IgD-negative memory B cell (primary cell): ENCODE data around the gene XAF1. TPM values are rescaled to one million over a fixed set of nuclear protein-coding genes. Genes with fewer than 3 reads are reported as not detected.

Experiments used
- H3K27ac Mint-ChIP-seq, 3 donors: one replicate each; pipeline ENCODE4 v1.8.0; 2020 to 2022; ENCODE audit warnings: mild to moderate bottlenecking in 3 of 3, mixed read lengths in 3 of 3, moderate library complexity in 1 of 3
- H3K27me3 Mint-ChIP-seq: one replicate; pipeline ENCODE4 v1.8.0; 2021; ENCODE audit warnings: mixed read lengths
- H3K36me3 Mint-ChIP-seq: one replicate; pipeline ENCODE4 v1.8.0; 2020; ENCODE audit warnings: mild to moderate bottlenecking, mixed read lengths
- H3K4me1 Mint-ChIP-seq, 3 donors: one replicate each; pipeline ENCODE4 v1.8.0; 2020 to 2022; ENCODE audit warnings: mixed read lengths in 3 of 3, mild to moderate bottlenecking in 1 of 3
- H3K4me3 Mint-ChIP-seq, 4 donors: one replicate each; pipeline ENCODE4 v1.8.0; 2020 to 2022; ENCODE audit warnings: mild to moderate bottlenecking in 4 of 4, mixed read lengths in 4 of 4, moderate library complexity in 3 of 4
- H3K9me3 Mint-ChIP-seq, 3 donors: one replicate each; pipeline ENCODE4 v1.8.0; 2020 to 2021; ENCODE audit warnings: mixed read lengths in 3 of 3, mild to moderate bottlenecking in 1 of 3
- polyA plus RNA-seq: library from polyadenylated mRNA; unstranded; fragments of 300-500 nt; fragmentation: Illumina TruSeq; gene quantifications from one replicate; pipeline ENCODE4 v1.2.3, GENCODE V29; 2021

The XAF1 gene, protein sequence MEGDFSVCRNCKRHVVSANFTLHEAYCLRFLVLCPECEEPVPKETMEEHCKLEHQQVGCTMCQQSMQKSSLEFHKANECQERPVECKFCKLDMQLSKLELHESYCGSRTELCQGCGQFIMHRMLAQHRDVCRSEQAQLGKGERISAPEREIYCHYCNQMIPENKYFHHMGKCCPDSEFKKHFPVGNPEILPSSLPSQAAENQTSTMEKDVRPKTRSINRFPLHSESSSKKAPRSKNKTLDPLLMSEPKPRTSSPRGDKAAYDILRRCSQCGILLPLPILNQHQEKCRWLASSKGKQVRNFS
- 76.2 TPM for polyA plus RNA-seq

DNA sequence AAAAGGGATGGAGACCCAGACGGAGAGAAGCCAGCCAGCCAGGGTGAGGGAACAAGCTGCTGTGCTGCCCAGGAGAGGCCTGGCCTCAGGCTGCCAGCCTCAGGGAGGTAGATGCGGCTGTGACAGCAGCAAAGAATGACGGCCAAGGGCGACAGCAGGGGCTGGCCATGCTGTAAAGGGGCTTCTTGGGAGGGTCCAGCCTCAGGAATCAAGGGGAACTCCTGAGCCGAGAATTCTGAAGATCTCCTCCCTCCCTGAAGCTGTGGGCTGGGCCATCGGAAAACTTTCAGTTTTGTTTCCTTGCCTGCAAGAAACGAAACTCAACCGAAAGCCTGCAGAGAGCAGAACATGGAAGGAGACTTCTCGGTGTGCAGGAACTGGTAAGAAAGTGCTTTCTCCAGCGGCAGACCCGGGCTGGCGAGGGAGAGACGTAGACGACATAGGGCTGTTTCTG lies at the start of gene XAF1:
XAF1 (plus strand) TSS at position 316 of the 454 bp plus-strand sequence; CDS start at position 349, 33 bp downstream.
- Mint-ChIP-seq H3K4me3 (peak within 1 kb of the TSS; percentile 91 to 100 (median 98)), H3K27me3 (peaks cover 3% of the 10 kb centered on the region), H3K9me3 (no peaks in the 10 kb centered on the region), H3K36me3 (peaks cover 4% of the 10 kb centered on the region), H3K4me1 (peaks cover 18 to 22% (median 19%) of the 10 kb centered on the region in 3 donors), H3K27ac (peak within 1 kb of the TSS; percentile 56 to 92 (median 87))

DNA sequence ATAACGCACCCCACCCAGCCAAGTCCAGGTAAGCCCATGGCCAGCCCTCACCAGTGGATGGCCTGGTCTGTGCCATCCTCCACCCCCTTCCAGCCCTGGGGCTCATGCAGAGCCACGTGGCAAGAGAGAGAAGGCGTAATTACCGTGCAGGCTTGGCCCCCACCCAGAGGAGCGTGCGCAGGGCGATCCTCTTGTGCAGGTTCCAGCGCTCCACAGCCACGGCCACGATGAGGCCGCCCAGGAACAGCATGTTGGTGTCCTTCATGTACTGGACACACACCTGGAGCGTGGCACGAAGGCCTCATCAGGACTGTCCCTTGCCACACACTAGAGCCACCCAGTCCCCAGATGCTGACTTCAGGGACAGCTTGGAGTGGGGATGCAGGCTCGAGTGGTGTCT lies 49.3 kb upstream of the XAF1 start:
- no peaks in the 10 kb centered on the region for H3K4me1 Mint-ChIP-seq
- no peaks in the 10 kb centered on the region for H3K9me3 Mint-ChIP-seq
- no peak overlapping the region for H3K27ac Mint-ChIP-seq
- no peaks in the 10 kb centered on the region for H3K36me3 Mint-ChIP-seq
- peak overlapping the region in 1 of 4 donors; percentile 76 for H3K4me3 Mint-ChIP-seq
- H3K27me3 Mint-ChIP-seq, result peaks cover 5% of the 10 kb centered on the region

DNA sequence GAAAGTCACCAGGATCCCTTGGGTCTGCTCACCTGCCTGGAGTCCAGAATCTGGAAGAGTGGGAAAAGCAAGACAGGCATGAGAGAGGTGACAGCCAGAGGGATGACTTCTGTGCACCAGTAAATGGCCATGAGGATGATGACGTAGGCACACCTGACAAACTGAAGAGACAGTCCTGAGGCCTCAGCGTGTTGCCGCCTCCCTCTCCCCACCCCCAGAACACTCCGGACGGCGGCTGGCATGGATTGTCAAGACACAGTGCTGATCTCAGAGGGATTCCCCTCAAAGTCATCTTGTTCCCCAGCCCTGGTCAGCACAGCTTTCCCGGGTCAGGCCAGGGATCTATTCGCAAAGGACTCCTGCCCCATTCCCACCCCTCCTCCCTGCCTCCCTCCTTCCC lies 48.9 kb upstream of the XAF1 start:
- no peaks in the 10 kb centered on the region for H3K4me1 Mint-ChIP-seq
- no peak overlapping the region for H3K27ac Mint-ChIP-seq
- no peaks in the 10 kb centered on the region for H3K36me3 Mint-ChIP-seq
- no peaks in the 10 kb centered on the region for H3K9me3 Mint-ChIP-seq
- peaks cover 8% of the 10 kb centered on the region for H3K27me3 Mint-ChIP-seq
- H3K4me3 Mint-ChIP-seq, result peak overlapping the region in 1 of 4 donors; percentile 76

DNA sequence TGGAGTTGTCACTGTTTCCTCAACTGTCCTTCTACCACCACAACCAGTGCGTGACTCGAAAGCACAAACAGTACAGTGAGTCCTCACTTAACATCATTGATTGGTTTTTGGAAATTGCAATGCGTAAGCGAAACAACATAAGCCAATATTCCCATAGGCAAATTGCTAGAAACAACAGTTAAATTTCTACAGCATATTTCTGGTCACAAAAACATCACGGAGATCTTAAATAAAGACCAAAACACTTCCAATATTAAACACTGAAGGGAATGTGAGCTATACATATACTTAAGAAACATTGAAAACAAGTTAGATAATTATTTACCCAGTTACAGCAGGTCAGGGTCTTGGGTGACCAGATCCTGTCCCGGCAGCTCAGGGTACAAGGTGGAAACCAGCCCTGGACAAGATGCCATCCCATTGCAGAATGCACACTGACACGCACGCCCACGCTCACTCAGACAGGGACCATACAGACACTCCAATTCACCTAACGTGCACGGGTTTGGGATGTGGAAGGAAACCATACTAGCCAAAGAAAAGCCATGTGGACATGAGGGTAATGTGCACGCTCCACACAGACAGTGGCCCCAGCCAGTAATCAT lies 47.4 kb upstream of the XAF1 start:
- no peaks in the 10 kb centered on the region for H3K36me3 Mint-ChIP-seq
- H3K9me3 Mint-ChIP-seq, result peaks cover 0 to 4% (median 0%) of the 10 kb centered on the region in 3 donors
- H3K27ac Mint-ChIP-seq, result peak overlapping the region in 1 of 3 donors; percentile 35
- H3K4me3 Mint-ChIP-seq, result no peak overlapping the region
- H3K27me3 Mint-ChIP-seq, result peaks cover 20% of the 10 kb centered on the region
- peaks cover 0 to 5% (median 3%) of the 10 kb centered on the region in 3 donors for H3K4me1 Mint-ChIP-seq

DNA sequence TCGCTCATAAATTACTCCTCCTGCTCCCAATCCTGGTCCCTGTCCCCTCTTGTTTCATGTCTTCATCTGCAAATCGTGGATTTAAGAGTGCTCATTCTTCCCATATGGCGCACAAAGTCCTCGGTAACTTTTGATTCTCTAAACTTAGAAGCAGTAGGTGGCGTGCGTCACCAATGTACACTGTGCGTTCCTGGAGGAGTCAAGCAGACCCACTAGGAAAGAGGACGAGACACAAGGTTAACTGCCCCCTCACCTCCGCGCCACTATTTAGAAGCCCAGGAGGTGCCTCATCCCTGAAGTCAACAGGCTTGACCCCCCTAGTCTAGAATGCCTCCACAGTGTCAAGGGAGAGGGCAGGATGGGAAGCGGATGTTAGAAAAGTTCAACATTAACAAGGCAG lies 45.5 kb upstream of the XAF1 start:
- Mint-ChIP-seq H3K4me1 (peaks cover 0 to 9% (median 8%) of the 10 kb centered on the region in 3 donors), H3K9me3 (peaks cover 0 to 4% (median 0%) of the 10 kb centered on the region in 3 donors), H3K27me3 (peaks cover 28% of the 10 kb centered on the region), H3K4me3 (no peak overlapping the region), H3K36me3 (no peaks in the 10 kb centered on the region), H3K27ac (peak overlapping the region in 1 of 3 donors; percentile 56)

DNA sequence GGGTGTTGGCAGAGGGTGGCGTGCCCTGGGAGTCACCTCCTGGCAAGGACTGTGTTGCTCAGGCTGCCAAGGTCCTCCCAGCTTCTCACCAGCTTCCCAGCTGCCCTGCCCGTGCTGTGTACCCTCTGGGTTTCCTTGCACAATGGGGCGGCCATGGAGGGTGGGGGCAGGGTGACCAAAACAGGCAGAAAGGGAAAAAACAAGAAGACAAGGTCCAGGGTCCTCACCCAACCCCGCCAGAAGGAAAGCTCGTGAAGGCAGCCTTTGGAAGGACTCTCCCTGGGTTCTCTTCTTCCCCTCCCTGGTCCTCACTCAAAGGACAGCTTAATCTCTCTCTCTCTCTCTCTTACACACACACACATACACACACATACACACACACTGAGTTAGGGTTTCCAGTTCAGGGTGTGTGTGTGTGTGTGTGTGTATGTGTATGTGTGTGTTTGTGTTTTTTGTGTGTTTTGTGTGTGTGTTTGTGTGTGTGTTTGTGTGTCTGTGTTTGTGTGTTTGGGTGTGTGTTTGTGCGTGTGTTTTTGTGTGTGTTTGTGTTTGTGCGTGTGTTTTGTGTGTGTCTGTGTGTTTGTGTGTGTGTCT lies 44.7 kb upstream of the XAF1 start:
- no peak overlapping the region for H3K4me3 Mint-ChIP-seq
- H3K36me3 Mint-ChIP-seq, result no peaks in the 10 kb centered on the region
- peaks cover 29% of the 10 kb centered on the region for H3K27me3 Mint-ChIP-seq
- H3K4me1 Mint-ChIP-seq, result peaks cover 0 to 9% (median 8%) of the 10 kb centered on the region in 3 donors
- no peak overlapping the region for H3K27ac Mint-ChIP-seq
- peaks cover 0 to 9% (median 0%) of the 10 kb centered on the region in 3 donors for H3K9me3 Mint-ChIP-seq

DNA sequence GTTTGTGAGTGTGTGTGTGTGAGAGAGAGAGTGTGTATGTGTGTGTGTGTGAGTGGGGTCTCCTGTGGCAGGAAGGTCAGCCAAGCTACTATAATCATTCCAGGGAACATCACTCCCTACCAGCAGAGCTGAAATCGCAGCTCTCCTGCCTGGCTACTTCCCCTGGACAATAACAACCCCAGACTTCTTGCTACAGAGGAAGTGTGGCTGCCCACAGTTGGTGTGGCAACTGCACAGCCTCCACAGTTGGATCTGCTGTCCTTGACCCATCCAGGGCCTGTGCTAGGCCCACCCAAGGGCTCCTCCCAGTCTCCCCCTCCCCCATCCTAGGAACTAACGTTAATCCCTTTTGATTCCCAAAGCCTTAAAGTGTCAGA lies 44.2 kb upstream of the XAF1 start:
- Mint-ChIP-seq H3K27ac (no peak overlapping the region), H3K36me3 (no peaks in the 10 kb centered on the region), H3K4me1 (peaks cover 0 to 9% (median 8%) of the 10 kb centered on the region in 3 donors), H3K4me3 (no peak overlapping the region), H3K9me3 (peaks cover 0 to 10% (median 0%) of the 10 kb centered on the region in 3 donors), H3K27me3 (peaks cover 29% of the 10 kb centered on the region)

DNA sequence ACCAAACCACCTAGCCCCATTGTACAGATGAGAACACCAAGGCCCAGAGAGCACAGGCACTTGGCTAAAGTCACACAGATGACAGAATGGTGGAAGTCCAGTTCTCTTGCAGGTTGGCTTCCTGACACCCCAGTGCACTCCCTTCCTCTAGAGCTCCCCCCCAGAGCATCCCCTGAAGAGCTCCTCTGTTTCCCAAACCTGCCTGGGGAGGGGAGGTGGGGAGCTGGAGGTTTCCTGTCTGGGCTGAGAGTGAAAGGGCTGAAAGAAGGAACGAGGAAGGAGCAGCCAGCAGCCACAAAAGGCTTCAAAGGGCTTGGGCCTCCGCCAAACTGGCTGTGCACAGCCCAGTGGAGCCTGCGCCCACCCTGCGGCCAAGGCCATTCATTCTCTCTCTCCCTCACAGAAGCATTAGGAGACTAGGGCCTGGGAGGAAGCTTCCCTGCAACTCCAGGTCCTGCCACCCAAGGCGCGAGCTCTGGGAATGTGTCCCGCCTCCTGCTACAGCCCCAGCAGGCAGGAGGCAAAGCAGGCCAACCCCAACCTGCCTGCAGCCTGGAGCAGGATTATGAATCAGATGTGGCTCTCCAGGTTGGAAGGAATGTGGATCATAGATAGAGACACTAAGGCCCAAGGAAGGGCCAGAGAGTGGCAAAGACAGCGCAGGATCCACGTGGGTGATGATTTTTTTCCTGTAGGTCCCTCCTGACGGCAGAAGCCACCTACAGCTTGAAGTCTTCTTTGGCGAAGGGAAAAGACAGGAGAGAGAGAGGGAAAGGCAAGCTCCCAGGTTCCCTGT lies 43.6 kb upstream of the XAF1 start:
- Mint-ChIP-seq H3K27ac (no peak overlapping the region), H3K4me3 (peak overlapping the region in 2 of 4 donors; percentile 60 to 86), H3K27me3 (peaks cover 29% of the 10 kb centered on the region), H3K36me3 (no peaks in the 10 kb centered on the region), H3K4me1 (peaks cover 0 to 9% (median 8%) of the 10 kb centered on the region in 3 donors), H3K9me3 (peaks cover 0 to 10% (median 0%) of the 10 kb centered on the region in 3 donors)

DNA sequence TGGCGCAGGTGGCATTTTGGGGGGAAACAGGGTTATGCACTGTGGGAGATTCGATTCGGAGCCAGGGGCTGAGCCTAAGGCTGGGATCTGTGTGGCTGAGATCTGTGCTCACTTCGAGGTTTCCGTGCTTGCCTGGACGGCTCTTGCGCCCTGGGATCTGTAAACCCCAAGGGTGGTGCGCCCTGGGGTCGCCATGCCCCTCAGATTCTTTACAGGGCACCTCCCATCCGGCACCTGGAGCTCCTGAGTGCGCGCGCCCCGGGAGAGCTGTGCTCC lies 43.1 kb upstream of the XAF1 start:
- Mint-ChIP-seq H3K4me1 (peaks cover 0 to 9% (median 8%) of the 10 kb centered on the region in 3 donors), H3K27ac (no peak overlapping the region), H3K36me3 (no peaks in the 10 kb centered on the region), H3K9me3 (peaks cover 0 to 10% (median 0%) of the 10 kb centered on the region in 3 donors), H3K4me3 (peak overlapping the region in 2 of 4 donors; percentile 72 to 86), H3K27me3 (peaks cover 29% of the 10 kb centered on the region)

DNA sequence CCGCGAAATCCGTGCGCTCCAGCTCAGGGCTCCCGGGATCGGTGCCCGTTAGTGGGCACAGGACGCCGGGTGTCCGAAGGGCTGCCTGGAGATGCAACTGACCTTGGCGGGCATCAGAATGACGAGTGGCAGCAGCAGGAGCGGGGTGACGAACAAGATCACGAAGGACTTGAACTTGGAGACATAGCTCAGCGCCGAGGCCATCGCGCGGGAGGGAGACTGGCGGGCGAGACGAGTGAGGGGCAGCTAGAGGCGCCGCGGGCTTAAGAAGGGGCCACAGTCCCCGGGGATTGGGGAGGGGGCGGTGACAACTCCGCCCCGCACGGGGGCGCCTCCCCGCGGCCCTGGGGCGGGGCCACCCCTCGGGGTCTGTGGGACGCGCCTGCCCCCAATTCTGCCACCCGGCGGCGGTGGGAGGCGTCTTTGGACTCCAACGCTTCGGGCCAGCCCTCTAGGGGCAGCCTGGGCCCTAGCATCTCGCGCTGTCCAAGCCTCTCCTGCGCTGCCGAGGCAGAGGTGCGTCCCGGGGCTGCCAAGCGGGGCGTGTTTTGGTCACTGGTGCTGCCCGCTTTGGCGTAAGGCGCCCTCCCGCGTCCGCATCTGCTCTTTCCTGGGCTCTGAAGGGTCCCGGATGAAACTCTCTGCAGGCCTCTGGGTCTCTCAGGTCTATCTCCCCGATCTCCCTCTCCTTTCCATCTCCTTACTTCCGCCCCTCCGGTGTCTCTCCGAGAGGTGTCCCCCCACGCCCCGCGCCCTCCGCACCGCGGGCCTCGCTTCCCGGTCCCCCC lies 42.5 kb upstream of the XAF1 start, which contains the start of gene SLC13A5:
SLC13A5 (minus strand) TSS at position 240 of the 788 bp plus-strand sequence; CDS start at position 204, 36 bp downstream.
- H3K27me3 Mint-ChIP-seq, result peaks cover 28% of the 10 kb centered on the region
- H3K4me3 Mint-ChIP-seq, result peak within 1 kb of the TSS in 3 of 4 donors; percentile 62 to 87 (median 72)
- peaks cover 0 to 12% (median 0%) of the 10 kb centered on the region in 3 donors for H3K9me3 Mint-ChIP-seq
- no peaks in the 10 kb centered on the region for H3K36me3 Mint-ChIP-seq
- H3K4me1 Mint-ChIP-seq, result peaks cover 0 to 9% (median 8%) of the 10 kb centered on the region in 3 donors
- no peak within 1 kb of the TSS for H3K27ac Mint-ChIP-seq

DNA sequence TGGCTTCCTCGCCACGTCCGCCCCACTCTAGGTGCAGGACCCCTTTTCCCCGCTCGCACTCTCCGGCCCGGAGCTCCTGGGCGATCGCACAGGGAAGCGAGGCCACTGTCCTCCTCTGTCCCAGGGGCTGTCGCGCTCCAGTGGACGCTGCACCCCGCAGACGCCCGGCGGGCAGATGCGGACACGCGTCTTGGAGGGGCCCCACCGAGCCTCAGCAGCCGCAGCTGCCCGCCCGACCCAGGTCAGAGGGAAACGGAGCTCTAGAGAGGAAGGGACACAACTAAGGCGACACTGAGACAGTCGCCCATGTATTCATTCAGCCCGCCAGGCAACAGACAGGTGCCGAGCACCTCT lies 42.0 kb upstream of the XAF1 start:
- H3K36me3 Mint-ChIP-seq, result no peaks in the 10 kb centered on the region
- peak overlapping the region in 3 of 4 donors; percentile 62 to 87 (median 70) for H3K4me3 Mint-ChIP-seq
- peaks cover 0 to 12% (median 0%) of the 10 kb centered on the region in 3 donors for H3K9me3 Mint-ChIP-seq
- peaks cover 0 to 9% (median 8%) of the 10 kb centered on the region in 3 donors for H3K4me1 Mint-ChIP-seq
- H3K27ac Mint-ChIP-seq, result no peak overlapping the region
- peaks cover 28% of the 10 kb centered on the region for H3K27me3 Mint-ChIP-seq

DNA sequence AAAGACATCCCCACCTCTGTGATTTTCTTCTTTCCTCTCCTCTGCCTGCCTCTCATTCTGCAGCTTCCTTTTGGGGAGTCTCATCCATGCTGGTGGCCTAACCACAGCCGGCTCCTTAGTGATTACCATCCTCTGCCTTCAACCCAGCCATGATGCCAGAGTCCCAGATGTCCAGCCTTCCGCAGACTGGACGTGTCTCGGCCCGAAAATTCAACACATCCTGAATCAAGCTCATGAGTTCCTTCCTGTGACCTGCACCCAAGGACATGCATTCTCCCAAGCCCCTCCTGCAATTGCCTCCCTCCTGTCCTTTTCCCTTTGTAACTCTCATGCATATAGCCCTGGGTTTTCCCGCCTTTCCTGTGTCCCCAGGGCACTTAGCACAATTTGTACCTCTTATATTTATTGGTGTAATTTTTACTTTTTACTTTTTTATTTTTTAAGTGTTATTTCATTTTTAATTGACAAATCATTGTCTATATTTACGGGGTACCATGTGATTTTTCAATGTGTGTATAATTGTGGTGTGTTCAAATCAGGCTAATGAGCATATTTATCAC lies 41.5 kb upstream of the XAF1 start:
- H3K27ac Mint-ChIP-seq, result no peak overlapping the region
- peaks cover 27% of the 10 kb centered on the region for H3K27me3 Mint-ChIP-seq
- H3K4me3 Mint-ChIP-seq, result peak overlapping the region in 2 of 4 donors; percentile 70 to 87
- H3K36me3 Mint-ChIP-seq, result no peaks in the 10 kb centered on the region
- H3K4me1 Mint-ChIP-seq, result peaks cover 0 to 9% (median 8%) of the 10 kb centered on the region in 3 donors
- H3K9me3 Mint-ChIP-seq, result peaks cover 0 to 12% (median 0%) of the 10 kb centered on the region in 3 donors

DNA sequence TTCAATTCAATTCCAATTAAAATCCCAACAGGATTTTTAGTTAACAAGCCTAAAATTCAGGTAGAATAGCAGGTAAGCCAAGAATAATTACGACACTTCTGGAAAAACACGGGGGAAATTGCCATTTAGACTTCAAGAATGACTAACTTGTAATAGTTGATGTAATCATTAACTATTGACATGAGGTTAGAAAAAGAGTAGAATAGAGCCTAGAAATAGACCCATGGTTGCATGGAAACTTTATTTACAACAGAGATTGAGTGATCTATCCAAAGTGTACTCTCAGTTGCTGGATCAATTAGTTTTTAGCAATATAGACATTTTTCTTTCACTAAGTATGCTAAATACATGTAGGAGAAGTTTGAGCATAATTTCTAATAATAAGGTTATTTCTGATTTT lies 39.1 kb upstream of the XAF1 start:
- H3K4me3 Mint-ChIP-seq, result no peak overlapping the region
- H3K9me3 Mint-ChIP-seq, result peaks cover 0 to 12% (median 0%) of the 10 kb centered on the region in 3 donors
- H3K27me3 Mint-ChIP-seq, result peaks cover 34% of the 10 kb centered on the region
- H3K36me3 Mint-ChIP-seq, result no peaks in the 10 kb centered on the region
- no peak overlapping the region for H3K27ac Mint-ChIP-seq
- peaks cover 0 to 9% (median 8%) of the 10 kb centered on the region in 3 donors for H3K4me1 Mint-ChIP-seq

DNA sequence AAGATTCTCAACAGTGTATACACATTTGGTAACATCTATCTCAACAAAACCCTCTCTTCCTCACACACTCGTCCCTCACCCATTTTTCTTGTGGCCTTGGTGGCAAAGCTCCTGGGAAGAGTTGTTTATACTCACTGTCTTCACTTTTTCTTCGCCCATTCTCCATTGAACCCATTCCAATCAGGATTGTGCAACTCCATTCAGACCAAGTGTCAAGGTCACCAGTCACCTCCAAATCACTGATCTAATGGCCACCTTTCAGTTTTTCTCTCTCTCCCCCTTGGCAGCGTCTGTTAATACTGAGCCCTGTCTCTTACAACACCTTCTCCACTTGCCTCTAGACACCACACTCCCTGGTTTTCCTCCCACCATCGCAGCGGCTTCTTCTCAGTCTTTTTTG lies 34.1 kb upstream of the XAF1 start:
- peaks cover 30% of the 10 kb centered on the region for H3K27me3 Mint-ChIP-seq
- peaks cover 3% of the 10 kb centered on the region for H3K36me3 Mint-ChIP-seq

More for the DNA sequence above, 34.1 kb upstream of the XAF1 start:
- H3K9me3 Mint-ChIP-seq, result peaks cover 0 to 2% (median 0%) of the 10 kb centered on the region in 3 donors
- H3K27ac Mint-ChIP-seq, result peak overlapping the region in 2 of 3 donors; percentile 2 to 86
- no peak overlapping the region for H3K4me3 Mint-ChIP-seq
- H3K4me1 Mint-ChIP-seq, result no peaks in the 10 kb centered on the region
